ENCODE results near the gene KRTAP12-2. TPM values are rescaled to one million over a fixed set of nuclear protein-coding genes. Genes with fewer than 3 reads are reported as not detected.
A peak's percentile ranks its signal among the peaks of the same experiment; 100 is the strongest.

KRTAP12-2 gene
- total and polyA plus RNA-seq, 2 donors from 2014 or later, result not detected

DNA sequence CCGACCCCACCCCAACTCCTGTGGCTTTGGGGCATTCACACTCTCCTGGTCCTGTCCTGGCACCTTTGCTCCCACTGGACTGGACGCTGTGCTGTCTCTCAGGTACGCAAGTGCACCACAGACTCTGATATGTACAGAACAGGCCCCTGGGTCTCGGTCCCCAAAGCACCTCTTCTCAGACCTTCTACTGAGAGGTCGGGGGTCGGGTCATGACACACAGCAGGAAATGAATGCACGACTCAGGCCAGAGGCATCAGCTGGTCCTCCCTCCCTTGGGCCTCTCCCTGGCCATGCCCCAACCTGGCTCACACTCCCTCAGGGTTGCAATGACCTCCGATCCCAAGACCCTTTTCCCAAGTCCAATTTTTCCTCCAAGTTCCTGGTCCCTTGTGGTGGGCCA is 28.5 kb upstream of the KRTAP12-2 start:
- Histone ChIP-seq H3K9me3 (ENCODE audit: control insufficient read depth in 2 of 3, insufficient read depth in 1 of 3, low read length in 3 of 3) (peaks cover 0 to 10% (median 8%) of the 10 kb centered on the region in 3 donors), H3K9ac (ENCODE audit: low read length in 3 of 3) (no peak overlapping the region), H3K27me3 (ENCODE audit: control insufficient read depth, insufficient read depth, low read length) (no peaks in the 10 kb centered on the region), H3K27ac (ENCODE audit: low read depth in 2 of 2, low read length in 2 of 2) (no peak overlapping the region), H3K4me3 (ENCODE audit: low read length in 3 of 3) (no peak overlapping the region), H3K4me1 (ENCODE audit: control insufficient read depth in 2 of 3, insufficient read depth in 2 of 3, low read depth in 1 of 3, low read length in 3 of 3) (no peaks in the 10 kb centered on the region), H3K36me3 (ENCODE audit: control insufficient read depth in 2 of 3, insufficient read depth in 3 of 3, low read length in 3 of 3) (no peaks in the 10 kb centered on the region)
- TF ChIP-seq, protein P1, sequence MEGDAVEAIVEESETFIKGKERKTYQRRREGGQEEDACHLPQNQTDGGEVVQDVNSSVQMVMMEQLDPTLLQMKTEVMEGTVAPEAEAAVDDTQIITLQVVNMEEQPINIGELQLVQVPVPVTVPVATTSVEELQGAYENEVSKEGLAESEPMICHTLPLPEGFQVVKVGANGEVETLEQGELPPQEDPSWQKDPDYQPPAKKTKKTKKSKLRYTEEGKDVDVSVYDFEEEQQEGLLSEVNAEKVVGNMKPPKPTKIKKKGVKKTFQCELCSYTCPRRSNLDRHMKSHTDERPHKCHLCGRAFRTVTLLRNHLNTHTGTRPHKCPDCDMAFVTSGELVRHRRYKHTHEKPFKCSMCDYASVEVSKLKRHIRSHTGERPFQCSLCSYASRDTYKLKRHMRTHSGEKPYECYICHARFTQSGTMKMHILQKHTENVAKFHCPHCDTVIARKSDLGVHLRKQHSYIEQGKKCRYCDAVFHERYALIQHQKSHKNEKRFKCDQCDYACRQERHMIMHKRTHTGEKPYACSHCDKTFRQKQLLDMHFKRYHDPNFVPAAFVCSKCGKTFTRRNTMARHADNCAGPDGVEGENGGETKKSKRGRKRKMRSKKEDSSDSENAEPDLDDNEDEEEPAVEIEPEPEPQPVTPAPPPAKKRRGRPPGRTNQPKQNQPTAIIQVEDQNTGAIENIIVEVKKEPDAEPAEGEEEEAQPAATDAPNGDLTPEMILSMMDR (IDR thresholded peaks at IDR 0.05; ENCODE audit: borderline replicate concordance, extremely low read depth, insufficient read depth), result no peak
- FAIRE-seq, result no peak
- DNase-seq, result peak in 1 of 5 donors; percentile 51
- intact Hi-C loops (cut with DNase I), result no loop called here

DNA sequence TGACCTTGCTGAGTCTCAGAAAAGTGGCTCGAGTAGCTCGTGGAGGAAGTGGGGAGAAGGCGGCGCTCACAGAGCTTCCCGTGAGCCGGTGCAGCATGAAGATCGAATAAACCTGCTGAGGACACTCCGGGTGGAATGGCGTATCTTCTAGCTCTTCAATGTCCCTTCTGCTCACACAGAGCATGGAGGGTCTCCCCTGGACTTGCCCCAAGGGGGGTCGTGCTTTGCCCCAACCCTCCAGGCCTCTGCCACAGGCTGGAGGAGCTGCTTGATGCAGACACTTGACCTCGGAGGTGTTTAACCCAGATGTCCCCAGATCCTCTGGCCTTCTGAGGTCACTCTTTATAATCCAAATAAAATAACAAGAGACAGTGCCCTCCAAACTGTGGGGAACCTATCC is 28.0 kb upstream of the KRTAP12-2 start:
- Histone ChIP-seq H3K4me1 (ENCODE audit: control insufficient read depth in 2 of 3, insufficient read depth in 2 of 3, low read depth in 1 of 3, low read length in 3 of 3) (no peaks in the 10 kb centered on the region), H3K36me3 (ENCODE audit: control insufficient read depth in 2 of 3, insufficient read depth in 3 of 3, low read length in 3 of 3) (no peaks in the 10 kb centered on the region), H3K9me3 (ENCODE audit: control insufficient read depth in 2 of 3, insufficient read depth in 1 of 3, low read length in 3 of 3) (peaks cover 0 to 10% (median 8%) of the 10 kb centered on the region in 3 donors), H3K9ac (ENCODE audit: low read length in 3 of 3) (no peak overlapping the region), H3K27ac (ENCODE audit: low read depth in 2 of 2, low read length in 2 of 2) (no peak overlapping the region), H3K27me3 (ENCODE audit: control insufficient read depth, insufficient read depth, low read length) (no peaks in the 10 kb centered on the region), H3K4me3 (ENCODE audit: low read length in 3 of 3) (no peak overlapping the region)
- intact Hi-C loops (cut with DNase I), result no loop called here
- DNase-seq, result peak in 1 of 5 donors; percentile 29
- FAIRE-seq, result no peak
- TF ChIP-seq, protein P1 (IDR thresholded peaks at IDR 0.05; ENCODE audit: borderline replicate concordance, extremely low read depth, insufficient read depth), result no peak

DNA sequence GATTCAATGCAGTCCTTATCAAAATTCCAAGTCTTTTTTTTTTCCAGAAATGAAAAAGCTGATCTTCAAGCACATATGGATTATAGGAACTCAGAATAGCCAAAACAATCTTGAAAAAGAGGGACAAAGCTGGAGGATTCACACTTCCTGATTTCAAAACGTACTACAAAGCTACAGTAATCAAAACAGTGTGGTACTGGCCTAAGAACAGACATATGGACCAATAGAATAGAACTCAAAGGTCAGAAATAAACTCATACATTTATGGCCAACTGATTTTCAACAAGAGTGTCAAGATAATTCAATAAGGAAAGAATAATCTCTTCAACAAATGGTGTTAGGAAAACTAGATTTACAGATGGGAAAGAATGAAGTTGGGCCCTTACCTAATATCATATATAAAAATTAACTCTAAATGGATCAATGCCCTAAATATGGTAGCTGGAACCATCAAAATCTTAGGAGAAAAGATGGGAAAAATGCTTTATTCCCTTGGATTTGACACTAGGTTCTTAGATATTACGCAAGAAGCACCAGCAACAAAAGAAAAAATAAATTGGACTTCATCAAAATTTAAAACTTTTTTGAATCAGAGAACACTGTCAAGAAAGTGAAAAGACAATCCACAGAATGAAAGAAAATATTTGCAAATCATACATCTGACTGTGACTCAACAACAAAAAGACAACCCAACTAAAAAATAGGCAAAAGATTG is 26.2 kb upstream of the KRTAP12-2 start:
- Histone ChIP-seq H3K27ac (ENCODE audit: low read depth in 2 of 2, low read length in 2 of 2) (no peak overlapping the region), H3K9me3 (ENCODE audit: control insufficient read depth in 2 of 3, insufficient read depth in 1 of 3, low read length in 3 of 3) (peaks cover 0 to 10% (median 8%) of the 10 kb centered on the region in 3 donors), H3K27me3 (ENCODE audit: control insufficient read depth, insufficient read depth, low read length) (no peaks in the 10 kb centered on the region), H3K9ac (ENCODE audit: low read length in 3 of 3) (no peak overlapping the region), H3K4me3 (ENCODE audit: low read length in 3 of 3) (no peak overlapping the region), H3K4me1 (ENCODE audit: control insufficient read depth in 2 of 3, insufficient read depth in 2 of 3, low read depth in 1 of 3, low read length in 3 of 3) (no peaks in the 10 kb centered on the region), H3K36me3 (ENCODE audit: control insufficient read depth in 2 of 3, insufficient read depth in 3 of 3, low read length in 3 of 3) (no peaks in the 10 kb centered on the region)
- TF ChIP-seq, protein P1 (IDR thresholded peaks at IDR 0.05; ENCODE audit: borderline replicate concordance, extremely low read depth, insufficient read depth), result no peak
- intact Hi-C loops (cut with DNase I), result no loop called here
- FAIRE-seq, result no peak
- DNase-seq, result no peak
